Measurements from ENCODE around the gene TTLL9.

TTLL9 gene

DNA sequence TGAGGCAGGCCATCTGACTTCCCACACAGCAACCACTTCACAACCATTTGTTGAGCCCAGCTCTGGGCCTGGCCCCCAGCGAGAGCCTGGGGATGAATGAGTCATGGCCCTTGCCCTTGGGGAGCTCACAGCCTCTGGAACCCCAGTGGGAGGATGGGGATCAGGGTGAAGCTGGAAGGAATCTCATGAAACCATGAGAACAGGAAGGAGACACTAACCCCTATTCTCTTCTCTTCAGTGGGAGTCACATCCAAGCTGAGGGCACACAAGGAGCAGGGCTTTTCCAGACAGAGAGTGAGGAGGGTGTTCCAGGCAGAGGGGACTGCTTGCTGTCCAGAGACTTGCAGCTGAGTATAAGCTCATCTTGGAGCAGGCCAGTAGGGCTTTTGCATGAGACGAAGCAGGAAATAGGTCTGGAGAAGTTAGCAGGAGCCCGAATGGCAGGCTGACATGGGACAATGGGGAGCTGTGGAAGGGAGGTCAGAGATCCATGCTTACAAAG, 32.5 kb upstream of the TTLL9 start:
- DNase-seq = no peak

DNA sequence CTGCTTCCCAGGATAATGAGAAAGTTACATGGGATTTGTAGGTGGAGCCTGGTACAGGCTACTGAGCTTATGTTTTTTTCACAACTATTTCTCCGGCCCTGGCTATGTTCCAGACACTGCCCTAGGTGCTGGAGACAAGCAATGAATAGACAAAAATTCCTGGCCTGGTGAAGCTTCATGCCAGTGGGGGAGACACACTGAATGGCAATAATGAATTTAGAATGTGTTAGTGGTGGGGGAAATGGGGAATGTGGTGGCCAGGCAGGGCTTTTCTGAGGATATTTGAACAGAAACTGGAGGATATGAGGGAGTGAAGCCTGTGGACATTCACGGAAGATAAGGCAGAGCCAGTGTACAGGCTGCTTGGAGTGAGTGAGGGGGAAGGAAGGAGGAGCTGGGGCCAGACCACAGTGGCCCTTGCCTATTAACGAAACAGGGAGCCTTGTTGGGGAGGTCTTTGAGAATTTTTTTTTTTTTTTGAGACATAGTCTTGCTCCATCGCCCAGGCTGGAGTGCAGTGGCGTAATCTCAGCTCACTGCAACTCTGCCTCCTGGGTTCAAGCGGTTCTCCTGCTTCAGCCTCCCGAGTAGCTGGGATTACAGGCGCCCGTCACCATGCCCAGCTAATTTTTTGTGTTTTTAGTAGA, 31.7 kb upstream of the TTLL9 start:
- no peak for DNase-seq

DNA sequence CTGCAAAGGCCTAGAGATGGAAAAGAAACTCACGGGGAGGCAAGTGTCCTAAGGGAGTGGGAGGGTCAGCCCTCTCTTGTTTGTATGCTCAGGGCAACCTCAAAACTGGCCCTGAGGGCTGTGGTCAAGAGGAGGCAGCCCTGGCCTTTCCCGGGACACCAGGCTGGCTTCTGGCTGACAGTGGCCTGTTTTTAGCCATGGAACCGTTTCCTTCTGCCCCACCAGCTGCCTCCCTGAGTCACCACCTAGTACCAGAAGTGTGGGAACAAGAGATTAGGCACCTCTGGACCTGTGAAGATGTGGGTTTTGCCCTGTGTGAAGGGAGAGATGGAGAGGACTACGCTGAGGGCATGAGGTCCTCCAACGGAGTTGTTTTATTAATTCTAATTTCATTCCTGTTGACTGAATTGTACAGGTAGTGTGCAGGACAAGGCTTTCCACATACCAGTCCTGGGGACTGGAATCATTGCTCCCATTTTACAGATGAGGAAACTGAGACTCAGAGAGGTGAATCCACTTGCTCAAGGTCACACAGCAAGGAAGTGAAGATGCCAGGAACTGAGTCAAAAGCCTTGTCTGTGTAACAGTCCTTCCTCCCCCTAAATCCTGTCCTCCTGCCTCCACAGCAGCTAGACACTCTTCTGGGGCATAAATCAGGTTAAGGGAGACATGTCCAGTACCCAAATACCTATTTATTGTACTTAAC, 30.5 kb upstream of the TTLL9 start:
- no peak for DNase-seq

DNA sequence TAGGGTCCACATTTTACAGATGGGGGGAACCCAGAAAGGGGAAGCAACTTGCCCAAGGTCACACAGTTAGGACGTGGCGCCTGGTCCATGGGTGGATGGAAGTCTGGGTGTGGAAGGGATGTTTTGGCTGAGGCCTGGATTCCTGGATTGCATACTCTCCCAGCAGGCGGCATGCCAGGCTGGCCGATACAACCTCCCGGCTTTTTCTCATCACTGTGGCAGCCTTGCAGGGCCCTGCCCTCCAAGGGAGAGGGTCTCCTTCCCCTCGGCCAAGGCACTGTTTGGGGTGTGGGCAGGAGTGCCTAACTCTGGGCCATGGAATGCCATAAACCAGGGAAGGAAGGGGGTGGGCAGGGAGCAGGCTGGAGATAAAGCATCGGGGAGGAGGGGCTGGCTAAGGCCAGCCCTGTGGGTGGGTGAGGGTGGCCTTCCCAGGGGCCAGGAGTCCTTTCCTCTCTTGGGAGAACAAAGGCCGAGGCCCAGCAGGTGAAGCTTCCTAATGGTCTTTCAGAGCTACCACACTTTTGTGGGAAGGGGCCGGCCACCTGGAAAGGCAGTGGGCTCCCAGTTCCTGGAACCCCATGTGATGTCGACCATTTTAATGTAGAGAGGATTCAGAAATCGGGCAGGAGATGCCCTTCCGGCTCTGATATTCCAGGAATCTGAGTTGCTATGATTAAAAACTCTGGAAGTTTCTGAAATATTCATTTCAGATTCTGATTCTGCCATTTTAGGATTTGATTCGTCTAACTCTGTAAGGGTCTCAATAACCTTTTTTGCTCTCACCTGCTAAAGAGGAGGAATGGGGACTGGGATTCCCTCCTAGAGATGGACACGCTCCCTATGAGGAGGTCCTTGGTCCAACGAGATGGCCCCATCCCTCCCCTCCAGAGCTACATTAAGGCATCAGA, 29.3 kb upstream of the TTLL9 start:
- no peak for DNase-seq

DNA sequence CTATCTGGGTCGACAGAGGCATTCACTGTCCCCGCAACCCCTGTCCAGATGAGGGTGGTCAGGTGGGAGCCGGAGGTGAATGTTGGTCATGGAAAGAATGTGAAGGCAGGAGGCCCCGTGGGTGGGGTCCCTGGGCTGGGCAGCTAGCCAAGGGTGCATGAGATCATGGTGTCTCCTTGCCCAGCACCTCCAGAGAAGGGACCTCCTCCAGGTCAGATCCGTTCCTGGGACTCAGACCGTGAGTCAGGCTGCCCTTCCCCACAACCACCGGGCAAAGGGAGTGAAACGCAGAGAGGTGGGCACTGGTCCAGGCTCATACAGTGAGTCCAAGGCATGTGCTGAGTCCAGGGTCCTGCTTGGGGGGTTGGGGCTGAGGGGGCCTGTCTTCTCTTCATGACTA, 28.5 kb upstream of the TTLL9 start:
- DNase-seq = no peak

DNA sequence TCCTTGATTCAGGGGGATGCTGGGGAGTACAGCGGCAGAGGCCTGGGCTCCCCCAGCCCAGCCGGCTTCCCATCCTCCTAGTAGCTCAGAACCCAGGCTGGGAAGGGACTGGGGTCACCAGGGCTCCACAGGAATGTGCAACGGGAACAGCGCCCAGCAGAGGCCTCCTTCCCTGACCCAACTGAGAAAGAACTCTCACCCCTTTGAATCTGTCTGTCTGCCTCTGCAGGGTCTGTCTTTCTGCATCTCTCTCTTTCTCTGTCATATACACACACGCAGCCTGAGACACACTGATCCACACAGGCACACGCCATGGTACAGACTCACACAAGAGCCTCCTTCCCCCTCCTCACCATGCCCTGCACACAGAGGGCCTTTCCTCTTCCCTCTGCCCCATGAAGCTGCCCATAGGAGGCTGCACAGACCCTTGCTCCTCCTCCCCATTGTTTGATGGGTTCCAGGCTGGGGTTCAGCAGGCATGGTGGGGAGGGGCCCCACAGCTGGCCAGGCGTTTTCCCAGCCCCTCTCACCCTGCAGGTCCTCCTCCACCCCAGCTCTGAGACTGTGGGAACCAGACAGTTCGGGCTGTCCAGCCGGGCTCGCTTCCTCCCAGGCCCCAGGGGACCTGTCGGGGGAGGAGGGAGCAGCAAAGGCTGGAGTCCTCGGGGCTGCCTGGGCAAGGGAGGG, 27.8 kb upstream of the TTLL9 start:
- DNase-seq = no peak

DNA sequence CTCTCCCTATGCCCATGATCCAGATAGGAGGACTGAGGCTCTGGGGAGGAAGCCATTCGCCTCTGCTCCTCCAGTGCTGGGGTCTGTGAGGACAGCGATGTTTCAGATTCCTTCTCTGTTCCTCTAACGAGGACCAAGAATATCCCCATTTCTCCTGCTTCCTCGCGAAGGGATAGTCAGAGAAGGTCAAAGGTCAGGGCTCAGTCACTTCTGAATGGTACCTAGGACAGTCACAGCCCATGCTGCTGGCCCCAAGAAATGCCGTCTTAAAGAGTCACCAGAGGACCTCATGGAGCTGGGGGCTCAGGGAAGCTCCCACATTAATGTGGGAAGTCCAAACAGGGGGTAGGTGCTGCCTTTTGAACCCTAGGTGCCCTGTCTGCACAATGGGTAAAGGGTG, 27.1 kb upstream of the TTLL9 start:
- no peak for DNase-seq

DNA sequence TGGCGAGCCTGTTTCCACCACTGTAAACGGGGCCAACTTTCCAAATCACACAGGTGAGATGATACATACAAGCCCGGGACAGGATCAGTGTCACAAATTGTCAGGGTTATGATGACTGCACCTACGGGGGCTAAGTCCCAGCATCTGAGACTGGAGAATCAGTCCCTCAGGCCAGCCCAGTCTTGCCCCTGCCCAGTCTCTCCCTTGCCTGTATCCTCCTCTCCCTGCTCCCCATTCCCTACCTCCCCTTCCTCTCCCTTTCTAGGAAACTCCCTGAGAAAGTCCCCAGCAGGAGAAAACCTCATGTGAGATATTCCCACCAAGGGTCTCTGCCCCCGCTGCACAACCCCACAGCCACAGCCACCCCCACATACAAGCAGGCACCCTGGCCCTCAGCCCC, 26.6 kb upstream of the TTLL9 start:
- DNase-seq = no peak

DNA sequence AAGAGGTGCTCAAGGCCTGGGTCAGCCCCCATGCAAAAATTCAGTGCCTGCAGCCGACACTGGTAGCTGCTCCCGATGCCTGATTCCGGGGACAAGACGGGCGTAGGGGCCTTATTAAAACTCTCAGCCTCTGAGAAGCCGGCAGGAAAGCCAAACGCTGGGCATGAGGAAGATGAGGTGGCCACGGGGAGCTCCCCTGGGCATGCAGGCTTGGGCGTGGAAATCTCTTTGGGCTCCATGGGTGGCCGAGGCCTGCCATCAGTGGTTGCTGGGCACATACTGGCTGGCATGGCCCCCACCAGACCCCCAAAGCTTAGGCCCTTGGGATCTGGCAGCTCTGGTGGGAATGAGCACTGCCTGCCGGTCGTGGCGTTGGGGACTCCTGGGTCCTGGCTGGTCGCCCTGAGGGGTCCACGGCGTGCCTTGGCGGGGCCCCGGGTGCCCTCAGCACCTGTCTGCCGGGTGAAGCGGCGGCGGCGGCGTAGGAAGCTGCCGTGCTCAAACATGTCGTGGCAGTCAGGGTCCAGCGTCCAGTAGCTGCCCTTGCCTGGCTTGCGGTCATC, 25.6 kb upstream of the TTLL9 start:
- DNase-seq = no peak

DNA sequence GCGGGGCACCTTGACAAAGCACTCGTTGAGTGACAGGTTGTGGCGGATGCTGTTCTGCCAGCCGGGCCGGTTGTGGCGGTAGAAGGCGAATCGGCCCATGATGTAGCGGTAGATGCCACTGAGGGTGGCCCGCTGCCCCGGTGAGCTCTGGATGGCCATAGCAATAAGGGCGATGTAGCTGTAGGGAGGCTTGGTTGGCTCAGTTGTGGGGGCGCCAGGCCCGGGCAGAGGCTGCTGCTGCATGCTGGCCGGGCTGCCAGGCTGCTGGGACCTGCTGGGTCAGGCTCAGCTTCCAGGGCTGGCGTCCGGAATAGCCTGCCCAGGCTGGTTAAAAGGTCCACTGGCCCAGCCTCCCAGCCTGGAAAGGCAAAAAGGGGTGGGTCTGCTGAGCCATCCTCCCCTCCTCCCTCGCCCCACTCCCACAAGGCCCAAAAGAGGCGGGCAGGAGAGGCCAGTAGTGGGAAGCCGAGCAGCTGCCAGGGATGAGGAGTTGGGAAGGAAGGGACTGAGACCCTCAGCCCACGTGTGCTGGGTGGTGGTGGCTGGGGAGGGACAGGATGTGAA, 25.1 kb upstream of the TTLL9 start, which contains the start of gene FOXS1:
Gene FOXS1, minus strand, starts transcription at position 305 of the 564 bp plus-strand sequence. Its CDS starts 62 bp downstream, at position 243.
- DNase-seq = no peak

DNA sequence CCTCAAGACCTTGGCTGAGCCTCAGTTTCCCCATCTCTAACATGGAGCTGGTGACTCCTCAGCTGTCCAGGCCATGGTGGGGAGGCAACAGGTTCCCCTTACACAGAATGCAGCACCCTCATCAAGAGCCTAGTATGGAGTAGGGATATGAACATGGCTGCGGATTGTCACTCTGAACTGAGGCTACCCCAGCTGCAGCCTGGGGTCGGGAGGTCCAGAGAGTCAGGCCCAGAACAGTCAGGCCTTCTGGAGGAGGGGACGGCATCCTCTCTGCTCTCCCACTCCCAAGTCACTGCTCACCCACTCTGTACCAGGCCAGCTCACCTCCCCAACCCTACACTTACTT, 23.7 kb upstream of the TTLL9 start:
- no peak for DNase-seq

DNA sequence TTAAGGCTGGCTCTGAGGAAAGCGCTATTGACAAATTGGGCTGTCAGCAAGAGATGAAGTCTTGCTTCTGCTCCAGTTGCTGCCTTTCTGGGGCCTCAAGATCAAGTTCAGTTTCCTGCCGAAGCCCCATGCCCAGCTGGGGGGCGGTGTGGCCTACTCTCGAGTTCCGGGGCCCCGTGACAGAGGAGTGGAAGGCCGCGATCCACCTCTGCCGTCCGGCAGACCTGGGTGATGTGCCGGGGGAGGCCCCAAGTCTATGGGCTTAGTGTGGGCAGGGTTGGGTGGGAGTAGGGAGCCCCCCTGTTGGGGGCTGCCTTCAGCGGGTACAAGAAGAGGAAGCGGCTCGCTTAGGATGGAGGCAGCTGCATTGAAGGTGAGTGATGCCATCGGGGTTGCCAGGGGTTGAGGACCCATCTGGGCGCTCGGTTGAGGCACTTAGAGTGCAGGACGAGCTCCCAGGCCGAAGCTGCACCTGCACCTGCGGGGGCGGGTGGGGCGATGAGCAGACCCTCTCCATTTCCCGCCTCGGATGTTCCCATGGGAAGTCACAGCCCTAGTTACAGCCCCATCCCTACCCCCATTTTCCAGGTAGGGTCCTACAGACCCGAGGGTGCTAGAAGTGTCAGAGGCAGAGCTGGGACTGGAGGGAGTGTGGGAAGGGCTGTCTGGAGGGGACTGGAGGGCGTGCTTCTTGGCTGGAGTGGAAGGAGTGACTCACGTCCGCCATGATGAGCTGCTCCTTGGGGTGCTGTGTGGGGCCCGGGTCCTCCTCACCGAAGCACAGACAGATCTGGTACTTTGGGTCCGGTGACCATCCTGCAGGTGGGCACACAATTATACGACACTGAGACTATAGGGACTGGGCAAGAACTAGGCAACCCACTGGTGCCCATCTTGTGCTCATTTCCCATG, 22.1 kb upstream of the TTLL9 start:
- DNase-seq = no peak

DNA sequence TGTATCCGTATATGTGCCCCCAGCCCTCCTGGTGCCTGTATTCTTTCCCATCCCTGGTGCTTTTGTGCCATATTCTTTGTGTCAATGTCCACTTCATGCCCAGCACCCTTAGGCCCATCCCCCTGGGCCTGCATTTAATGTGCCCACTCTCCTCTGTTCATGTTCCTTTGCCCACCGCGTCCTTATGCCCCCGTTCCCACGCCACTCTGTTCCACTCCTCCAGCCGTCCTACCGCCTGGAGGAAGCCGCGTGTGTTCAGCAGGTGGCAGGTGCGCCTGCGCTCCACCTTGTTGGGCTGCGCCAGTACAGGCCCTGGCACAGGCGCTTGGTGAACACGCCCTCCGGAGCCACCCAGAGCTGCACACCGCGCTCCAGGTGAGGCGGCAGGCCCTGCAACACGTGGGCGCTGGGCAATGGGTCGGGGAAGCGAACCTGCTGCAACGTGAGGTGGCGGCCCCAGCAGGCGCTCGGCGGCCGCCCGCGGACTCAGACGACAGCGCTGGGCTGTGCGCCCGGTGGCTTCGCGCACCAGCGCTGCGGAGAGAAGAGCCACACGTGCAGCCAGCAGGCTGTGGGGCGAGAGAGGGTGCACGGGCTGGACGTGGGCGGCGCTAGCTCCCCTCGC, 21.0 kb upstream of the TTLL9 start:
- DNase-seq = no peak

DNA sequence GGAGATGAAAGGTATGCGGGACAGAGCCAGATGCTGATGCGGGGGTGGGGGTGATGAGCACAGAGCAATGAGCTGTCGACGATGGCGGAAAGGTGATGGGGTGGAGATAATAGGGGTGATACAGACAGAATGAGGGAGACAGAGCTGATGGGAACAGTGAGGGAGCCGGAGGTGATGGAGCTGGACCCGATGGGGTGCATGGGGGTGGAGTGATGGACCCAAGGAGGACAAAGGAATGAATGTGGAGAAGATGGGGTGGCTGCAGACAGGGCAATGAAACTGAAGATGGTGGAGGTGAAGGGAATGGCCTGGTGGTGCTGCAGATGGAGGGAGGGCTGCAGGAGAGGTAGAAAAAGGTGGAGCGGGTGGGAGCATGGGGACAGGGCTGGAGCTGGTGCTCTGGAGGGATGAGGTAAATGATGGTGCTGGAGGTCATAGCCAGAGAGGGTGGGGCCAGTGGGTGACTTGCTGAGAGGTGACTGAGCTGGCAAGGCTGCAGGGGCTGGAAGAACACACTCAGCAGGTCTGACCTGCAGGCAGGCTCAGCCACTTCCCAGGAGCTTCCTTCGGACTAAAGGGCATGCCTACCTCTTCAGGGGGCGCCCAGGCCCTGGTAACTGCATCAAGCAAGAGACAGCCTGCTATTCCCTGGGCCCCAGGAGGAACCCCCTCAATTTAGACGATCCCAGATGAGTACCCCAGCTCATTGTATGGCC, 19.0 kb upstream of the TTLL9 start:
- no peak for DNase-seq

DNA sequence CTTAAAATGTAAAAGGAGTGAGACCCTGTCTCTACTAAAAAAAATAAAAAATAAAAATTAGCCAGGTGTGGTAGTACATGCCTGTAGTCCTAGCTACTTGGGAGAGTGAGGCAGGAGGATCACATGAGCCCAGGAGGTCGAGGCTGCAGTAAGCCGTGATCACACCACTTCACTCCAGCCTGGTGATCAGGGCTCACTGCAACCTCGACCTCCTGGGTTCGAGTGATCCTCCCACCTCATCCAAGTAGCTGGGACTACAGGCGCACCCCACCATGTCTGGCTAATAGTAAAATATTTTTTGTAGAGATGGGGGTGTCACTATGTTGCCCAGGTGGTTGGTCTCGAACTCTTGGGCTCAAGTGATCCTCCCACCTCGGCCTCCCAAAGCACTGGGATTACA, 17.0 kb upstream of the TTLL9 start:
- no peak for DNase-seq

DNA sequence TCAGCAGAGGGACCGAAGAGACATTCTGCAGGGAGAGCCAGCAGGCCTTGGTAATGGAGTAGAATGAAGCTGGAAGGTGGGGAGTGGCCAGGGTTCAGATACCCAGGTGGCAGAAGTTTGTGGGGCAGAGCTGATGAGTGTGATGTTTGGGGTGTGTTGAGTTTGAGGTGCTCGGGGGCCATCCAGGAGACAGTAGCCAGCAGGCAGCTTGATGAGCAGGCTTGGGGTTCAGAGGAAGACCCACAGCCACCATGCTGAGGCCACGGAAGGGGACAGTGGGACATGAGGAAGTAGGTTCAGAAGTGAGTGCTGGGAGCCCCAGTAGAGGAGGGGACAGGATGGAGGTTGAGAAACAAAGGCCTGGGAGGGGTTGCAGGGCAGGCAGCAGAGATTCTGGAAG, 13.9 kb upstream of the TTLL9 start:
- no peak for DNase-seq

DNA sequence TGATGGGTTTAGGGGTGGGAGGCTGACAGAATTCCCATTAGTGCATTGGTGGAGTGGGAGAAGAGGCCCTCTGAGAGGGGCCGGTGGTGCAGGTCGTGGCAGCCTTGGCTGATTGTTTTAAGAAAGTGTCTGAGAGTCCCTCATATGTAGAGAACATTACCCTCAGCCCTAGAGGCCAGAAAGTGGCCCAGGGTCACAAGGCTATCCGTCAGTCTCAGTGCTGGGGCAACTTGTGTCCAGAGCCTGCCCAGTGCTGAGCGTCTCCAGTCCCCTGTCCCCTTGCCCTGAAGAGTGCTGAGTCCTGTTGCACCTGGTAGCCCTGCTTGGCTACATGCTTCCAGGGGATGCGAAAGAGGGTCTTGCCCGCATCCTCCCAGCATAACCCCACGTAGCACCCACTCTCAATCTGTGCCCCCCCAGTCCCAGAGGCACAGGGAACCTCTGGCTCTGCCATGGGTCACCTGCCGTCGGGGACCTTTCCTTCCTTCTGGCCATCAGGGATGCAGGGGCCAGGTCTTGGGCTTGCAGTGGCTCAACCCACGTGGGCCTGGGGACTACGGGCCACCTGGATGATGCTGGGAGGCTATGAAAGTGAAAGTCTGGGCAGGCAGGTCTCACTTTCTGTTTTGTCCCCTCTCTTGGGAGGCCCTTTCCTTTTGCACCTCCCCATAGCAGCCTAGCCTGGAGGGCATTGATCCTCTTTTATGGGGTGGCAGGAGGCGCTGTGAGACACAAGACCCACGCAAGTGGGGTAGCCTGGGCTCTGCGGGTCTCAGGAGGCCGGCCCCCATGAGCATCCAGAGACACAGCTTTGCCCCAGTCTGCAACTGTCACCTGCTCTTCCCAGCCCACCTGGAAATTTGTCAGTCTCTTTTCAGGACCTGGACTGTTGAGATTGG, 12.3 kb upstream of the TTLL9 start:
- DNase-seq = peak in 1 of 2 donors; percentile 25

DNA sequence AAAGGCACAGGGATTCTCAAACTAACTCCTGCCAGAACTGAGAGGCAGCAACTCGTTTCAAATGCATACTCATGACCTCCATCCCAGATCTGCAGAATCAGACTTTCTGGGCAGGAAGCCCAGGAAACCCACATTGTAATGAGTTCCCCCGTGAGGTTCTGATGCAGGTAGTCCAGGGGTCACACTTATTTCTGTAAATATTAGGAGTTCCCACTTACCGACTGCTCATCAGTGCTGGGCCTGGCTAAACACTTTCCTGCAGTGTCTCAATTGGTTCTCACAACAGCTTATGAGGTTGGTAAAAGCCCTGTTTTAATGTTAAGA, 11.7 kb upstream of the TTLL9 start:
- DNase-seq = no peak

Data from CD4-positive, alpha-beta T cell treated with Interleukin-4 for 1 hour (primary cell).